ENCODE data around the gene TMEM247. TPM values are rescaled to one million over a fixed set of nuclear protein-coding genes. Genes with fewer than 3 reads are reported as not detected.

TMEM247 gene
- total and polyA plus RNA-seq, 2 of the 8 experiments (the other 6 are each of a cell fraction or from before 2014, with no cell fraction given) = not detected

Small RNA genes lying within 50 kb of the gene (small RNA-seq; reads per million reads assigned to genes)
- not detected for gene RN7SL817P (ENCODE audit: insufficient read depth)

Other genes starting within 250 kb of the TMEM247 start
- gene EPAS1, start 182.2 kb upstream of the TMEM247 start, total RNA-seq (2021; fragmentation: NEBNext Ultra II Directional; extraction: Animal tissue kit (Norgen Biotek cat#: 25700)) = 3.7 and 4.9 TPM in 2 replicates
- gene EPAS1, start 182.2 kb upstream of the TMEM247 start, polyA plus RNA-seq (2011; rRNA removed) = 1.8 and 2.0 TPM in 2 replicates
- gene RHOQ, start 62.9 kb downstream of the TMEM247 start, total RNA-seq (2021; fragmentation: NEBNext Ultra II Directional; extraction: Animal tissue kit (Norgen Biotek cat#: 25700)) = 37.8 and 47.0 TPM in 2 replicates
- gene RHOQ, start 62.9 kb downstream of the TMEM247 start, polyA plus RNA-seq (2011; rRNA removed) = 32.6 TPM in 2 replicates
- gene ATP6V1E2, start 63.0 kb downstream of the TMEM247 start, total RNA-seq (2021; fragmentation: NEBNext Ultra II Directional; extraction: Animal tissue kit (Norgen Biotek cat#: 25700)) = 11.1 and 11.7 TPM in 2 replicates
- 4.3 and 6.0 TPM in 2 replicates for gene ATP6V1E2, start 63.0 kb downstream of the TMEM247 start, polyA plus RNA-seq (2011; rRNA removed)
- gene PIGF, start 137.5 kb downstream of the TMEM247 start, total RNA-seq (2021; fragmentation: NEBNext Ultra II Directional; extraction: Animal tissue kit (Norgen Biotek cat#: 25700)) = 26.8 and 28.6 TPM in 2 replicates
- 14.4 and 25.2 TPM in 2 replicates for gene PIGF, start 137.5 kb downstream of the TMEM247 start, polyA plus RNA-seq (2011; rRNA removed)
- gene CRIPT, start 137.7 kb downstream of the TMEM247 start, total RNA-seq (2021; fragmentation: NEBNext Ultra II Directional; extraction: Animal tissue kit (Norgen Biotek cat#: 25700)) = 13.5 and 13.8 TPM in 2 replicates
- gene CRIPT, start 137.7 kb downstream of the TMEM247 start, polyA plus RNA-seq (2011; rRNA removed) = 1.9 and 4.0 TPM in 2 replicates
- 15.6 and 16.6 TPM in 2 replicates for gene SOCS5, start 219.7 kb downstream of the TMEM247 start, total RNA-seq (2021; fragmentation: NEBNext Ultra II Directional; extraction: Animal tissue kit (Norgen Biotek cat#: 25700))
- 5.6 and 8.5 TPM in 2 replicates for gene SOCS5, start 219.7 kb downstream of the TMEM247 start, polyA plus RNA-seq (2011; rRNA removed)

Measured in H1 (cell line).